Left renal pelvis (tissue), 4 donors: ENCODE measurements around the gene NEK10. TPM values are rescaled to one million over a fixed set of nuclear protein-coding genes. Genes with fewer than 3 reads are reported as not detected.
"Not testable (repeated sequence)": the region's sequence is repeated elsewhere in the genome, so short reads cannot be mapped to it uniquely, and the experiment has no call there.

Experiments used
- DNase-seq, 4 donors: peaks; one replicate each; pipeline ENCODE4 v3.0.0-alpha.2; 2013; ENCODE audit warnings: low read depth in 4 of 4, low spot score in 3 of 4
- polyA plus RNA-seq, 4 donors: library from polyadenylated mRNA; unstranded; fragments of 120-200 nt; gene quantifications; one replicate each; pipeline ENCODE4 v1.2.1, GENCODE V29; 2013; ENCODE audit not compliant: insufficient read length in 4 of 4

Gene NEK10, protein sequence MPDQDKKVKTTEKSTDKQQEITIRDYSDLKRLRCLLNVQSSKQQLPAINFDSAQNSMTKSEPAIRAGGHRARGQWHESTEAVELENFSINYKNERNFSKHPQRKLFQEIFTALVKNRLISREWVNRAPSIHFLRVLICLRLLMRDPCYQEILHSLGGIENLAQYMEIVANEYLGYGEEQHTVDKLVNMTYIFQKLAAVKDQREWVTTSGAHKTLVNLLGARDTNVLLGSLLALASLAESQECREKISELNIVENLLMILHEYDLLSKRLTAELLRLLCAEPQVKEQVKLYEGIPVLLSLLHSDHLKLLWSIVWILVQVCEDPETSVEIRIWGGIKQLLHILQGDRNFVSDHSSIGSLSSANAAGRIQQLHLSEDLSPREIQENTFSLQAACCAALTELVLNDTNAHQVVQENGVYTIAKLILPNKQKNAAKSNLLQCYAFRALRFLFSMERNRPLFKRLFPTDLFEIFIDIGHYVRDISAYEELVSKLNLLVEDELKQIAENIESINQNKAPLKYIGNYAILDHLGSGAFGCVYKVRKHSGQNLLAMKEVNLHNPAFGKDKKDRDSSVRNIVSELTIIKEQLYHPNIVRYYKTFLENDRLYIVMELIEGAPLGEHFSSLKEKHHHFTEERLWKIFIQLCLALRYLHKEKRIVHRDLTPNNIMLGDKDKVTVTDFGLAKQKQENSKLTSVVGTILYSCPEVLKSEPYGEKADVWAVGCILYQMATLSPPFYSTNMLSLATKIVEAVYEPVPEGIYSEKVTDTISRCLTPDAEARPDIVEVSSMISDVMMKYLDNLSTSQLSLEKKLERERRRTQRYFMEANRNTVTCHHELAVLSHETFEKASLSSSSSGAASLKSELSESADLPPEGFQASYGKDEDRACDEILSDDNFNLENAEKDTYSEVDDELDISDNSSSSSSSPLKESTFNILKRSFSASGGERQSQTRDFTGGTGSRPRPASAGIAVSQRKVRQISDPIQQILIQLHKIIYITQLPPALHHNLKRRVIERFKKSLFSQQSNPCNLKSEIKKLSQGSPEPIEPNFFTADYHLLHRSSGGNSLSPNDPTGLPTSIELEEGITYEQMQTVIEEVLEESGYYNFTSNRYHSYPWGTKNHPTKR
- polyA plus RNA-seq: 1 to 10 TPM in 3 of 4 donors, under 1 TPM in 1; 0.46 to 2.1 (median 1.8) TPM

DNA sequence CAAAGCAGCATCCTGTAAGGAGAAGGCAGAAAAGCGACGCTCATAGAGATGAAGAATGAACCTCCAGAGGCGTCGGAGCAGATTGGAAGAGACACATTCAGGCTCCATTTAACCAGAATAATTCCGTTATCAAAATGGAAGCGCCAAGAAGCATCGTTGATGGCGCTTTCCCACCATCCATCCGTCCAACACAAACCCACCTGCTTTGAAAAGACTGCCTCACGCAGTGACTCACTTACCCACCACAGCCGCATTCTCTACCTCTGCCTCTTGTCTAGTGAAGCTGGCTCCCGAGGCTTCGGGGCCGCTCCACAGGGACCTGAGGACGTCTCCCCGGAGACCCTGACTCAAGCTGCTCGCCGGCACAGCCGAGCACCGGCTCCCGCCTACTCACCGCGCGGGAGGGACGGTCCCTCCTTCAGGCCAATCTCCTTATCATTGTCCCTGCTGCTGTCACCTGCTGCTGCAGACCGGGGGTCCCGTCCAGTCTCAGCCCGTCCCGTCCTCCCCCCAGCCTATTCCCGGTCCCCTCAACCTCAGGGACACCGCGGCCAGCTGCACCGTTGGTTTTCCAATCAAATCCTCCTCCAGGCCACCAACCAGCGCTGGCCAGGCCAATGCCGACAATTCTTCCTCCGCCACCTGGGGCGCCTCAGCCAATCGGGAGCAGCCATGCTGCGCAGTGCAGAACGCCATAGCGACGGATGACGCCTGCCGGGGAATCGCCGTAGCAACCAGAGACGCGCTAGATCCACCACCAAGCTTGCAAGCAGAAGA, at the start of gene NEK10:
TSS of gene NEK10 (minus strand) at position 553 of the 777 bp plus-strand sequence. CDS start 16,501 bp downstream, outside the sequence.
- peak; percentile 78 to 82 (median 80) for DNase-seq

DNA sequence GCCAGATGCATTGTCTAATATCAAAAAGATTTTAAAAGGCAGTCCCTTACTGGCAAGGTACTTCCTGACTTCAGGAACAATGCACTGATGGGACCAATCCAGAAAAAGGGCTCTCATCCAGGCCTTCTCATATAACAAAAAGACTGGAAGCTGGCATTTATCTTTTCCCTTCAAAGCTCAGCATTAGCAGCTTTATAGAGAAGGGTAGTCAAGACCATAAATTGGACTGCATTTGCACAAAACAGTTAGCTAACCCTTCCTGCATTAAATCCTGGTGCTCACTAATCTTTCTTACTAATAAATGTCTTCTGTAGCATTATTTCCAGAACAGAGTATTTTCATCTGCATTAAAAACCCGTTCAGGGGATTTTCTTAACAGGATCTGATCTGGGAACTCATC, 46.0 kb upstream of the NEK10 start:
- DNase-seq: no peak

DNA sequence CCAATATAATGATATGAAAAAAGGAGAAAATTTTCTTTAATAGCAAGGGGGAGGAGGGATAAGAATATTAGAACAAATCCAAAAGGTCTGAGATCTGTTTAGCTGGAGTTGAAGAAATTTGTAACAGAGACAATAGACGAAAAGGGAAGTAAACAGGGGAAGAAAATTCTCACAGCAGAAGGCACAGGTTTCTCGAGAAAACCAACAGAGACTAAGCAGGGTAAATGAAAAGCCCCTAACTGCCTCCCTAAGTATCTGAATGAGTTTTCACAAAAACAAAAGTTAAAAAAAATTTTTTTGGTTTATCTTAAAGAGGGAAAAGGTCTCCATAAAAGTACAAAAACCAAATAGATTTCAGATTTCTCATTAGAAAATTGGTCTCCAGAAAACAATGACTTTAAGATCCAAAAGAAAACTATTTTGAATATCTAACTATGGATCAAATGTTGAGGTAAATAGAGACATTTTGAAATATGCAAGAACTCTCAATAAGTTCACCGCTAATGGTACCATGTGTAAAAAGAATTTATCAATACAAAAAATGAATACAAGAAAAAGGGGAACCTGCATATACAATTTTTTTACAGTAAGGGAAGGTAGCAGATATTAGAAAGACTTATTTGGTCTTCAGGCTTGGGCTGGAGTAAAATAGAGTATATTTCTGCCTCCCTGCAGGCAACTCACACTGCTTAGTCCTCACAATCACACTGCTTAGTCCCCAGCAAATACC, 23.9 kb upstream of the NEK10 start:
- DNase-seq: no peak

DNA sequence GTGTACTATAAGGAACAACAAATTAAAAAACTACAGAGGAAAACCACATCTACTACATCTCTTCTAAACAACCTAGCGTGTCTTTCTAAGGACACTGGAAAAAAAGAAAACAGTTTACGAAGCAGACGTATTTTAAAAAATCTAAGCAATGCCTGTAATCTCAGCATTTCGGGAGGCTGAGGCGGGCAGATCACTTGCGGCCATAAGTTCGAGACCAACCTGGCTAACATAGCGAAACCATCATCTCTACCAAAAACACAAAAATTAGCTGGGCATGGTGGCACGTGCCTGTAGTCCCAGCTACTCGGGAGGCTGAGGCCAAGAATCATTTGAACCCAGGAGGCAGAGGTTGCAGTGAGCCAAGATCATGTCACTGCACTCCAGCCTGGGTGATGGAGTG, 23.2 kb upstream of the NEK10 start:
- DNase-seq: not testable (repeated sequence)

DNA sequence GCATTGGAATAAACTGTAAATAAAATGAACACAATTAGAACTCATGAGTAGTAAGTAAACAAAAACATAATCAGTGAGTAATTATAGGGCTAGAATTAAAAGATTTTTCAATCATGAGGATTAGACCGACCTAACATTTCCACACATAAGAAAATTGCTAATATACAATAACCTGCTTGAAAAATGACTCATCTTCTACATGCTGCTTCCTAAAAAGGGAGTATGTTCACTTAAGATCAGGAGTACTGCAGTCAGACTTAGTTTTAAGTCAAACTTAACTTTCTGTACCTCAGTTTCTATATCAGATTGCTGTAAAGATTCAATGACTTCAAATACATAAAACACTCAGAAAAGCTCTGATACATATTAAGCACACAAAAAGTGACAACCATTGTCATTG, 22.6 kb upstream of the NEK10 start:
- no peak for DNase-seq

DNA sequence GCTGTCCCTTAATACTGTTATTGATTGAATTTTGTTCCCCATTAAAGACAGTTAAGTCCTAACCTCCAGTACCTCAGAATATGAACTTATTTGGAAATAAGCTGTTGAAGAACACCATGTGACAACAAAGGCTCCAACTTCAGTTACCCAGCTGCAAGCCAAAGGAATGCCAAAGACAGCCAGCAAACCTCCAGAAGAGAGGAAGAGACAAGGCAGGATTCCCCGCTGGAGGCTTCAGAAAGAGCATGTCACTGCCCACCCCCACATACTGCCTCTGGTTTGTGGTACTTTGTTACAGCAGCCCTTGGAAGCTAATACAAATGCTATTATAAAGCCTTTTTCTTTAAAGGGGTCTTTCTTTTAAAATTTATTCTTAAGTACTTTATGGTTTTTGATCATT, 18.4 kb upstream of the NEK10 start:
- no peak for DNase-seq

DNA sequence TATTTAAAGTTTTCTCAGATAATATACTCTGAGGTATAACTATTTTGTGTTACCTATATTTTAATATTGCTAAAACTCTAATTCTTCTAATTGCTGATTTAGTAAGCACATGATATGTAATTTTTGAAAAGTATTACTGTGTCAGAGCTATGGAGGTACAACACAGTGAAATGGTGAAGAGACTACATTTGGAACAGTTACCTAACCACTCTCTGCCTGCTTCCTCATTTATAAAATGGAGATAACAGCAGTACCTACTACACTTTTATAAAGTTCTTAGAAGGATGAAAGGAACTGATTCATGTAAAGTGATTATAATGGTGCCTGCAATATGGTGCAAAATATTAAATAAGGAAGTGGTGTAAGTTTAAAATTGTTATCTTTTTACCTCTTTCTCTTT, 16.3 kb upstream of the NEK10 start:
- DNase-seq: no peak

DNA sequence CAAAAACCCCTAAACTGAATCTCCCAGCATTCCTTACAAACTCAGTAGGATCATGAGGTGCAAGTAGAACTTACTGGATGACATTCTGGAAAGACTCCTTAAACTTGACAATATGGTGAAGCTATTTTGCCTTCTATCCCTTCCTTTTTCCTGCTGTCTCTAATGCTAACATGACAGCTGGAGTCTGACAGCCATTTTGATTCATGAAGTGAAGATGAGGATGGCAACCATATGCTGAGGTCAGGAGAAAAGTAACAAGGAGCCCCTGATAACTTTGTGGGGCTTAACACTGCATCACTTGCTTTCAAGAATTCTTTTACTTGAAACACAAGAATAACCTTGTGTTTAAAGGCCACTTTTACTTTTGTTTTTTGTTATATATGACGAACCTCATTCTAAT, 15.0 kb upstream of the NEK10 start:
- no peak for DNase-seq

DNA sequence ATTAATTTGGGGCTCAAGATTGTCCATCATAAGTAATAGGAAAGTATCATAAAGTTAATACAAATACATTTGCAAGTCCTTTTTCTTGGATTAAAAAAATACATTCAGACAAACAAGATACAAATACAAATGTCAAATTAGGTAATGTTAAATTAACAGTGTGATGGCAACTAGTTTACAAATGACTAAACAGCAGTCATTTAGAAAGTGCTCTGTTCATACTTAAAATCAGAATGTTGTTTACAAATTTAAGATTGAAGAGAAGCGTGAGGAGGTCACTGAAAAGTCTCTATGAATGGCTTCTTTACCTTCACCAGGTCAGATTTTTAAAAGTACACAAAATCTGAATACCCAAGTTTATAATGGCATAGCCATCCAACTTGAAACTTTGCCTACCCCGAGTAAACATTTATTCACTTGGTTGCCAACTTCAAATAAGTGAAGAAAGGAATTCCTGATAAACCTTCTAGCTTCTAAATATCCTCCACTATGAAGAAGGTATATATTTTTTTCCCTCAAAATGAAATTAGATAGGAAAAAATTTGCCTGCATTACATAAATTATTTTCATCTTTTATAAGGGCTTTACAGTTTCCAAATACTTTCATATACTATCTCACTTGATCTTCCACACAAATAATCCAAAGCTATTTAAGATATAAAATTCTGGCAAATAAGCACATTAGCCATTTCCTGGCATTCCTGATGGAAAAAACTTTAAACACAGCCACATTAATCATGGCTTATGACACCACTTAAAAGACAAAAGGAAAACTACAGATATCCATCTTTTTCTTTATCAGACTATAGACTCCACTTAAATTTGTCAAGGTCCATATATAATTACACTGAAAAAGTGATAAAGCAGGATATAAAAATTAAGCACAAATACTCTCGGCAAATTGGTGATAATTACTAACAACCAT, 11.5 kb upstream of the NEK10 start:
- DNase-seq: no peak

DNA sequence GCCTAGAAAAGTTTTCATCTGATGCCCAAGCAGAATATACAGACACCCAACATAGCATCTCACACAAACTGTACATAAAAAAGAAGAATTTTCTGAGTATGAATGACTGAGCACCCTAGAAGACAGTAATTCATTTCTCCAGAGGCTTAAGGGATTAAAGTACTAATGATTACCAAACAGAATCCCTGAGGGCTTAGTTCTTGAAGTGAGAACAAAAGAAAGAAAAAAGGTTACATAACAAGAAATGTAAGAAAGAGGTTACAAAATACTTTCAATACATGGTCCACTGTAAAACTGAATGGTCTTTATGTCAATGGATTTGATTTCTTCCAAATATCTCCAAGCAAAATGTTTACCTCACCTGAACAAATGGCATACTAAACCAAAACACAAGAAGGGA, 9.1 kb upstream of the NEK10 start:
- DNase-seq: no peak

DNA sequence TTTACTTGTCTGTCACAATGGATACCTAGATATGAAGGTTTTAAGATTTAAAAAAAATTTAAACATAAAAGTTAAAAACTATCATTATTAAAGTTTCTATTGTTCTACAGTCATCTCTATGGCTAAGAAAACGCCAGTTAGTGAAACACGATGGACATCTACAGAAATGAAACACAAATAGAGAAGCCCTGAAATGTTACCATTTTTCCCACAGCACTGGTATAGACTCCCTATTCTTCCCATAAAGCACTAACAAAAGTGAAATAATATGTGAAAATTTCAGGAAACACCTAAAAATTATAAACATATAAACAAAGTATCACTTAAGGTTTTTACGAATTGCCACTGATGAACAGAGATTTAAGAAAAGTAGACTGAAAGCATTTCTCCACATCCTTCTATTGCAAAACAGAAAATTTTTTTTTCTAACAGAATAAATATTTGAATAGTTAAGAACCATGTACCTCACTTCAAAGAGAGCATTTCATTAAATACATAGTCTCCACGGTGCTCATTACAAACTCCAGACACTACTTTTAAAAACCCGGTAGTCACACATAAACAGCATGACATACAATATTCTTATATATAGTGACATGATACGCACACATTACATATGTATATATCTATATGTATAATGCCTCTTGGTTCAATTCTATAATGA, 7.1 kb upstream of the NEK10 start:
- DNase-seq: no peak

DNA sequence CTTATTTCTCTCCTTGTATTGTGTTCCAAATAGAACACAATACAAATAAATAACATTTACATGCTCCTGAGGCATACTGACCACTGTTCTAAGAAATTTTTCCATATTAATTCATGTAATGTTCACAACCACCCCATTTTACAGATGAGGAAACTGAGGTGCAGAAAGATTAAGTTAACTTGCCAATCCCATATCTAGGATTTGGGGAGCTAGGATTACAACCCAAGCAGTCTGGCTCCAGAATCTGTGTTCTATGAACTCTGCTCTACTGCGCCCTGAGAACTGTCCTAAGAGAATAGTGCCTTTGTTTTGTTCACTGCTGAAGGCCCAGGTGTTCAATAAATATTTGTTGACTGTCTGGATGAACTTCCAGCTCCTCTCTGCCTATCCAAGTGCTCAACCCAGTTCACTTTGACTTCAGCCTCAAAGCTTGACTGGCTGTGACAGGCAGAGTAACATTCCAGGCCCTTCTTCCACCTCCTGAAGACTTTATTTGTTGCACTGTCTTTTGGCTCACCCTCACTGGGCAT, 3.1 kb downstream of the NEK10 start:
- no peak for DNase-seq

DNA sequence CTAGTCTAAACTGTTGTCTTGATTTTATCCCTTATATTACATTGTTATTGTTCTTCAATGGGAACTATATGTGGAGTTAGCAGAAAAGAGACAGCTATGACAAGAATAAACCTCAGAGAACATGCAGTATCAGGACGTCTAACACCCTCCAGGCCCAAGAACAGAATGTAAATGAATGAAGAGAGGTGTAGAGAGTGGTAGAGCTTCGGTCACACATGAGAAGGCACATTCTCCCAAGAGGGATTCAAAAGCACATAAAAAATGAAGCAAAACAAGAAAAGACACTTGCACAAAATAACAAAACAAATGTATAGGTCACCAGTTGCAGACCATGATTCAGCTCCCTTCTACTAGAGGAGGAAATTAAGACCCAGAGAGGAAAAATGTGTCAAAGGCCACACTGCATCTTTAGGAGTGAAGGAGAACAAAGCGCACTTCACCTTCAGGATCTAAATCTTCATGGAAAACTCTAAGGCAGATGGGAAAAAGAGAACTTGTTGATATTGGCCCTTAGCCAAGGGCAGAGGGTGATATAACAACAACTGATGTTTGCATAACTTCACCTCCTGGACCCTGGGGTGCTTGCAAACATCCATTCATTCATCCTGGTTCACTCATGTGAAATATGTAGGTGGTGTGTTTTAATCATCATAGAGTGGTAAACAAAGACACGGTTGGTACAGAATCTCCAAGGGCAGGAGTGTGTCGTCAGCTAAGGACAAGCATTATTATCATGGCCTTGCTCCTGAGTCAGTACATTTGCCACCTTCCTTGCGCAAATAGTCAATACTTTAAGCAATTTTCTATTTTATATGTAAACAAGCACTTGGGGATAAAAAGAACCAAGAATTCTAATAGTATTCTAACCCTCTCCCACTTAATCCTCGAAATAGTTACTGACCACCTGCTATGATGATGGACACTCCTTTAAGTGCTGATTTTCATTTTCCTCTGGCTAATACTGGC, 8.8 kb downstream of the NEK10 start:
- DNase-seq: peak; percentile 24 to 35 (median 32)

DNA sequence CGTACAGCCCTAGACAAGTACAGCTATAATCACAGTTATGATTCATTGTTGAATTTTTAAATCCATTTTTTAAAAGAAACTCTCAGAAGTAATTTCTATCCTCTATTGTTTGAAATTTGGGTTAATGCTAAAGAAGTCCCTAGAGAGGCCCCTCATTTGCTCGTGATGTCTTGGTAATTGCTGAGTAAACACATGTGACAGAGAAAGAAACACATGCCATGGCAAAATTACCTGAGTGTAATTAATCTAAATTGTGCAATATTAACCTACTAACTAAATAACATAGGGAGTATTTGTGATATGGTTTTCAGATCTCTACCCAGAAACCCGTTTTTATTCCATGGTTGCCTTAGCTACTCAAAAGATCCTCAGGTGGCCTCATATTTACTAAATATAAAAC, 10.8 kb downstream of the NEK10 start:
- DNase-seq: no peak

DNA sequence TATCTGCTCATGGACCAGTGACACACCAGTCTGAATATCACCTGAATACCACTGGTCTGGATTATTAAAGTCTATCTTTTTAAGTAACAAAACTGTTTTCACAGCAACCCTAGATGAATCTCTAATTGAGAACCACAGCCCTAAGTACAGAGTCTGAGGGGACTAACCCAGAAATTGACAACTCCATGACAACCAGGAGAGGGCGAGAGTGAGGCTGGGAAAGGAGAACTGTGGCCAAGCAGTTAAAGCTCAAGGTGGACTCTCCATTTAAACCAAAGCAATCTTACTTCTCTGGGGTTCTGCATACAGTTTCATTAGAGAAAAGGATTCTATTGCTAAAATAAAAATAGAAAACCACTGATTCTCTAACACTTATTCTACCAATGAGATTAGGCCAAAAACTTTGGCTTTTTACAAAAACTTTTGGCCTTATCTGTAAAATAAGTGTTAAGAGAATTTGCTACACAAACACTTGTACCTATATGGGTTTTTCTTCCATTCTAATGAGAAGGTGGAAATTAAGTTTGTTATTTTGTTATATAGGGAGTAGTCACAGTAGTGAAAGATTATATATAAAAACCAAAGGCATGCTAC, 11.4 kb downstream of the NEK10 start:
- peak in 2 of 4 donors; percentile 17 to 27 for DNase-seq

DNA sequence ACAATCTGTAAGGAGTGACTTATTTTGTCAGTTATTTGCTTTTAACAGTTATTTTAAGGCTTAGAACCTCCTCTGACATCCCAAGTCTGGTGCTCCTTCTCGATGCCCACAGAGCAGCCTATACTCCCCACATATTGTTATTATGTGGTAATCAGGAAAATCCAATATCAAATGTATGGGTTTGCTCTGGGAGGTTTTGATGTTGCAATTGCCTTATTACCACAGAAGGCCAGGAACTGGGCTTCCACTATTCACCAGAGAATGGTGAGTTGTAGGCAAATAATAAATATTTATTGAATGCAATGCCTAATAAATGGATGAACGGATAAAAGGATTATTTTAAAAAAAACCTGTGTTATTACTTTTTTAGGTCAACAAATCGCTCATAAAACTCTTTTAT, 12.2 kb downstream of the NEK10 start:
- no peak for DNase-seq
